ENCODE data around the gene PPP2R5D. TPM values are rescaled to one million over a fixed set of nuclear protein-coding genes. Genes with fewer than 3 reads are reported as not detected.
A peak's percentile ranks its signal among the peaks of the same experiment; 100 is the strongest.

PPP2R5D gene
- total and polyA plus RNA-seq, 9 of the 15 experiments (the other 6 are each of a cell fraction or from before 2014, with no cell fraction given) = 1.3 to 96.1 (median 38.4) TPM

GRCh38 chr6:42984001-42984923, at the start of gene PPP2R5D (continued):
- TF ChIP-seq ZKSCAN1 (IDR thresholded peaks at IDR 0.05; ENCODE audit: low read depth, low read length) = no peak
- peak; percentile 65; the same call in 1 of the 2 replicates for TF ChIP-seq KDM2B (CRISPR knock-in tag; IDR thresholded peaks at IDR 0.05)
- no peak for TF ChIP-seq ZNF121 (CRISPR knock-in tag; conservative IDR thresholded peaks at IDR 0.05)
- TF ChIP-seq BHLHE40 (IDR thresholded peaks at IDR 0.05; ENCODE audit: low read length) = peak; percentile 48; the same call in 1 of the 2 replicates
- TF ChIP-seq POLR2B (IDR thresholded peaks at IDR 0.05; ENCODE audit: low read depth, partially characterized antibody) = peak; percentile 87
- TF ChIP-seq, protein P1, sequence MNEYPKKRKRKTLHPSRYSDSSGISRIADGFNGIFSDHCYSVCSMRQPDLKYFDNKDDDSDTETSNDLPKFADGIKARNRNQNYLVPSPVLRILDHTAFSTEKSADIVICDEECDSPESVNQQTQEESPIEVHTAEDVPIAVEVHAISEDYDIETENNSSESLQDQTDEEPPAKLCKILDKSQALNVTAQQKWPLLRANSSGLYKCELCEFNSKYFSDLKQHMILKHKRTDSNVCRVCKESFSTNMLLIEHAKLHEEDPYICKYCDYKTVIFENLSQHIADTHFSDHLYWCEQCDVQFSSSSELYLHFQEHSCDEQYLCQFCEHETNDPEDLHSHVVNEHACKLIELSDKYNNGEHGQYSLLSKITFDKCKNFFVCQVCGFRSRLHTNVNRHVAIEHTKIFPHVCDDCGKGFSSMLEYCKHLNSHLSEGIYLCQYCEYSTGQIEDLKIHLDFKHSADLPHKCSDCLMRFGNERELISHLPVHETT (CRISPR knock-in tag; conservative IDR thresholded peaks at IDR 0.05 in 1 of 2, IDR thresholded peaks at IDR 0.05 in 1 of 2) = no peak
- TF ChIP-seq, protein P2, sequence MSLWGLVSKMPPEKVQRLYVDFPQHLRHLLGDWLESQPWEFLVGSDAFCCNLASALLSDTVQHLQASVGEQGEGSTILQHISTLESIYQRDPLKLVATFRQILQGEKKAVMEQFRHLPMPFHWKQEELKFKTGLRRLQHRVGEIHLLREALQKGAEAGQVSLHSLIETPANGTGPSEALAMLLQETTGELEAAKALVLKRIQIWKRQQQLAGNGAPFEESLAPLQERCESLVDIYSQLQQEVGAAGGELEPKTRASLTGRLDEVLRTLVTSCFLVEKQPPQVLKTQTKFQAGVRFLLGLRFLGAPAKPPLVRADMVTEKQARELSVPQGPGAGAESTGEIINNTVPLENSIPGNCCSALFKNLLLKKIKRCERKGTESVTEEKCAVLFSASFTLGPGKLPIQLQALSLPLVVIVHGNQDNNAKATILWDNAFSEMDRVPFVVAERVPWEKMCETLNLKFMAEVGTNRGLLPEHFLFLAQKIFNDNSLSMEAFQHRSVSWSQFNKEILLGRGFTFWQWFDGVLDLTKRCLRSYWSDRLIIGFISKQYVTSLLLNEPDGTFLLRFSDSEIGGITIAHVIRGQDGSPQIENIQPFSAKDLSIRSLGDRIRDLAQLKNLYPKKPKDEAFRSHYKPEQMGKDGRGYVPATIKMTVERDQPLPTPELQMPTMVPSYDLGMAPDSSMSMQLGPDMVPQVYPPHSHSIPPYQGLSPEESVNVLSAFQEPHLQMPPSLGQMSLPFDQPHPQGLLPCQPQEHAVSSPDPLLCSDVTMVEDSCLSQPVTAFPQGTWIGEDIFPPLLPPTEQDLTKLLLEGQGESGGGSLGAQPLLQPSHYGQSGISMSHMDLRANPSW (CRISPR knock-in tag; IDR thresholded peaks at IDR 0.05) = peak; percentile 87; the same call in 1 of the 2 replicates
- no peak for TF ChIP-seq KHSRP (IDR thresholded peaks at IDR 0.05)
- peak; percentile 27 for TF ChIP-seq PHF20 (IDR thresholded peaks at IDR 0.05; ENCODE audit: partially characterized antibody)
- TF ChIP-seq, protein P3, sequence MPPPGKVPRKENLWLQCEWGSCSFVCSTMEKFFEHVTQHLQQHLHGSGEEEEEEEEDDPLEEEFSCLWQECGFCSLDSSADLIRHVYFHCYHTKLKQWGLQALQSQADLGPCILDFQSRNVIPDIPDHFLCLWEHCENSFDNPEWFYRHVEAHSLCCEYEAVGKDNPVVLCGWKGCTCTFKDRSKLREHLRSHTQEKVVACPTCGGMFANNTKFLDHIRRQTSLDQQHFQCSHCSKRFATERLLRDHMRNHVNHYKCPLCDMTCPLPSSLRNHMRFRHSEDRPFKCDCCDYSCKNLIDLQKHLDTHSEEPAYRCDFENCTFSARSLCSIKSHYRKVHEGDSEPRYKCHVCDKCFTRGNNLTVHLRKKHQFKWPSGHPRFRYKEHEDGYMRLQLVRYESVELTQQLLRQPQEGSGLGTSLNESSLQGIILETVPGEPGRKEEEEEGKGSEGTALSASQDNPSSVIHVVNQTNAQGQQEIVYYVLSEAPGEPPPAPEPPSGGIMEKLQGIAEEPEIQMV (tag; conservative IDR thresholded peaks at IDR 0.05; ENCODE audit: low read depth) = no peak
- TF ChIP-seq HOMEZ (CRISPR knock-in tag; IDR thresholded peaks at IDR 0.05) = no peak
- TF ChIP-seq HCFC1 (IDR thresholded peaks at IDR 0.05; ENCODE audit: low read depth, low read length) = no peak; the same call in 1 of the 2 replicates
- peak; percentile 28; the same call in 1 of the 2 replicates for TF ChIP-seq HMGXB4 (CRISPR knock-in tag; IDR thresholded peaks at IDR 0.05)
- TF ChIP-seq HNRNPLL (IDR thresholded peaks at IDR 0.05; ENCODE audit: low read depth, low read length, poor library complexity, severe bottlenecking) = peak; percentile 81

Data from K562 (cell line).